HCT116 (cell line): ENCODE measurements around the gene DOK7. TPM values are rescaled to one million over a fixed set of nuclear protein-coding genes. Genes with fewer than 3 reads are reported as not detected.

Experiments used
- ATAC-seq: fragments of 200-7000 bp; cut with Tn5 transposase; 2 replicates; pipeline ENCODE4 v1.9.1; 2020; ENCODE audit warnings: mild to moderate bottlenecking, moderate library complexity
- BruUV-seq: library from RNA; stranded (reverse); fragments of 400-500 nt; replicated peaks from 2 replicates; lab custom pipeline; 2021; lab: Mats Ljungman, UMichigan
- CTCF ChIA-PET: fragments of 300-600 bp; sonication (Branson Sonifier 250); formaldehyde crosslinking; loops from one replicate; lab custom pipeline; 2021; ENCODE audit warnings: antibody characterized with exemption; lab: Charles Lee
- POLR2A ChIA-PET: fragments of 300-600, 350-600 bp; sonication (Branson Sonifier 250); formaldehyde crosslinking; loops from one replicate; lab custom pipeline; 2021; ENCODE audit warnings: antibody characterized with exemption; lab: Charles Lee
- RAD21 ChIA-PET, 2 experiments: fragments of 300-600 bp; sonication (Branson Sonifier 250); formaldehyde crosslinking; loops; one replicate each; lab custom pipeline; 2023; ENCODE audit warnings: low total read pairs in 2 of 2; ENCODE audit not compliant: uncharacterized antibody in 2 of 2, unreplicated experiment in 2 of 2, low non-redundant PET in 1 of 2; lab: Charles Lee
- DNase-seq: peaks from one replicate; pipeline ENCODE4 v3.0.0-alpha.2; 2010; ENCODE audit warnings: low read depth, low spot score
- H2AFZ ChIP-seq: fragments of 200-600 bp; shearing (Covaris generic), sonication (generic); 2 replicates; pipeline ENCODE4 v1.6.1; 2017; ENCODE audit warnings: low read depth, mixed run types, mixed read lengths, antibody characterized with exemption, low read length; ENCODE audit not compliant: poor library complexity, severe bottlenecking
- H3K27ac ChIP-seq: 2 replicates; pipeline ENCODE4 v1.5.1; 2012; ENCODE audit warnings: low read depth, low read length
- H3K27me3 ChIP-seq: fragments of 200-600 bp; sonication (generic); 2 replicates; pipeline ENCODE4 v1.6.1; 2016; ENCODE audit warnings: mixed run types, low read length, mixed read lengths; ENCODE audit not compliant: insufficient read depth
- H3K36me3 ChIP-seq, 2 experiments: fragments of 200-500 bp in 1 of 2; fragments of 200-600 bp in 1 of 2; sonication (Bioruptor generic) in 1 of 2; sonication (generic) in 1 of 2; 2 replicates each; pipeline versions ENCODE4 v1.5.1 to v1.6.1; 2014 to 2016; ENCODE audit warnings: low read length in 2 of 2, inconsistent platforms in 1 of 2, mixed read lengths in 1 of 2, mixed run types in 1 of 2; ENCODE audit not compliant: insufficient read depth in 2 of 2, control insufficient read depth in 1 of 2
- H3K4me1 ChIP-seq, 2 experiments: fragments of 200-600 bp in 1 of 2; sonication (generic) in 1 of 2; 2 replicates each; pipeline versions ENCODE4 v1.5.1 to v1.6.1; 2012 to 2017; ENCODE audit warnings: low read length in 2 of 2, inconsistent platforms in 1 of 2, mild to moderate bottlenecking in 1 of 2, mixed read lengths in 1 of 2, mixed run types in 1 of 2, moderate library complexity in 1 of 2; ENCODE audit not compliant: insufficient read depth in 2 of 2, control insufficient read depth in 1 of 2
- H3K4me2 ChIP-seq: fragments of 200-600 bp; sonication (generic); 2 replicates; pipeline ENCODE4 v1.6.1; 2017; ENCODE audit warnings: mixed run types, low read length, mixed read lengths
- H3K4me3 ChIP-seq, 2 experiments: fragments of 200-600 bp in 1 of 2; sonication (generic) in 1 of 2; replicated peaks in 1 of 2; 2 replicates each; pipeline ENCODE4 v1.5.1; 2011 to 2016; ENCODE audit warnings: low read length in 2 of 2, control low read depth in 1 of 2, low read depth in 1 of 2, mild to moderate bottlenecking in 1 of 2, mixed read lengths in 1 of 2, mixed run types in 1 of 2
- H3K79me2 ChIP-seq: fragments of 200-600 bp; sonication (generic); 2 replicates; pipeline ENCODE4 v1.6.1; 2017; ENCODE audit warnings: mild to moderate bottlenecking, mixed run types, low read length, moderate library complexity, mixed read lengths; ENCODE audit not compliant: insufficient read depth
- H3K9ac ChIP-seq: fragments of 200-600 bp; sonication (generic); 2 replicates; pipeline ENCODE4 v1.6.1; 2016; ENCODE audit warnings: low read length, mixed read lengths
- H3K9me2 ChIP-seq: fragments of 200-600 bp; sonication (generic), shearing (Covaris generic); 2 replicates; pipeline ENCODE4 v1.6.1; 2017; ENCODE audit warnings: mixed run types, mild to moderate bottlenecking, moderate library complexity; ENCODE audit not compliant: insufficient read depth
- H3K9me3 ChIP-seq, 2 experiments: fragments of 200-500 bp in 1 of 2; fragments of 200-600 bp in 1 of 2; sonication (Bioruptor generic) in 1 of 2; sonication (generic) in 1 of 2; 2 replicates each; pipeline ENCODE4 v1.6.1; 2014 to 2017; ENCODE audit warnings: low read length in 2 of 2, mixed read lengths in 2 of 2, inconsistent platforms in 1 of 2, low read depth in 1 of 2, mild to moderate bottlenecking in 1 of 2, mixed run types in 1 of 2, moderate library complexity in 1 of 2; ENCODE audit not compliant: control insufficient read depth in 1 of 2, insufficient read depth in 1 of 2
- H4K20me1 ChIP-seq: fragments of 200-600 bp; sonication (generic), shearing (Covaris generic); 2 replicates; pipeline ENCODE4 v1.6.1; 2017; ENCODE audit warnings: mixed run types, mild to moderate bottlenecking, moderate library complexity; ENCODE audit not compliant: insufficient read depth
- EGR1 ChIP-seq: IDR thresholded peaks from 2 replicates; pipeline ENCODE4 v1.6.1; 2012; ENCODE audit warnings: low read depth
- EZH2phosphoT487 ChIP-seq: fragments of 200-600 bp; IDR thresholded peaks from 2 replicates; pipeline ENCODE4 v1.6.1; 2018; ENCODE audit warnings: antibody characterized with exemption, borderline replicate concordance
- FOSL1 ChIP-seq: IDR thresholded peaks from 2 replicates; pipeline ENCODE4 v1.6.1; 2012; ENCODE audit warnings: low read depth
- JUND ChIP-seq: IDR thresholded peaks from 2 replicates; pipeline ENCODE4 v1.6.1; 2012
- POLR2A ChIP-seq: IDR thresholded peaks from 2 replicates; pipeline ENCODE4 v1.7.0; 2011; ENCODE audit warnings: borderline replicate concordance; ENCODE audit not compliant: insufficient read depth, insufficient read length; ENCODE audit errors: extremely low read depth
- RAD21 ChIP-seq: IDR thresholded peaks from 2 replicates; pipeline ENCODE4 v1.6.1; 2012; ENCODE audit warnings: low read depth, mild to moderate bottlenecking
- SP1 ChIP-seq: IDR thresholded peaks from 2 replicates; pipeline ENCODE4 v1.6.1; 2012; ENCODE audit warnings: low read depth
- SRF ChIP-seq: IDR thresholded peaks from 2 replicates; pipeline ENCODE4 v1.6.1; 2012; ENCODE audit warnings: low read depth
- YY1 ChIP-seq: IDR thresholded peaks from 2 replicates; pipeline ENCODE4 v1.6.1; 2011; ENCODE audit warnings: low read length, low read depth, moderate library complexity, mild to moderate bottlenecking; ENCODE audit not compliant: insufficient replicate concordance; ENCODE audit errors: extremely low read depth
- ZFX ChIP-seq: fragments of 450-650 bp; IDR thresholded peaks from 2 replicates; pipeline ENCODE4 v1.6.1; 2017
- ZNF274 ChIP-seq: fragments of 200-500 bp; sonication (Bioruptor generic); IDR thresholded peaks from 2 replicates; pipeline ENCODE4 v1.6.1; 2014; ENCODE audit warnings: mild to moderate bottlenecking, low read depth, low read length, inconsistent platforms
- intact Hi-C: fragments of 100-400 bp; cut with micrococcal nuclease; formaldehyde crosslinking; loops from 2 replicates; pipeline ENCODE4 v1.10.0; 2022
- total RNA-seq: library from RNA; stranded (reverse); gene quantifications from one replicate; pipeline ENCODE4 v1.2.1, GENCODE V29; 2021; ENCODE audit not compliant: unreplicated experiment
- TF ChIP-seq, protein P1 (sequence below): IDR thresholded peaks from 2 replicates; pipeline ENCODE4 v1.6.1; 2012

Gene DOK7
- total RNA-seq, 1 experiment from 2014 or later: 2.4 TPM

DNA sequence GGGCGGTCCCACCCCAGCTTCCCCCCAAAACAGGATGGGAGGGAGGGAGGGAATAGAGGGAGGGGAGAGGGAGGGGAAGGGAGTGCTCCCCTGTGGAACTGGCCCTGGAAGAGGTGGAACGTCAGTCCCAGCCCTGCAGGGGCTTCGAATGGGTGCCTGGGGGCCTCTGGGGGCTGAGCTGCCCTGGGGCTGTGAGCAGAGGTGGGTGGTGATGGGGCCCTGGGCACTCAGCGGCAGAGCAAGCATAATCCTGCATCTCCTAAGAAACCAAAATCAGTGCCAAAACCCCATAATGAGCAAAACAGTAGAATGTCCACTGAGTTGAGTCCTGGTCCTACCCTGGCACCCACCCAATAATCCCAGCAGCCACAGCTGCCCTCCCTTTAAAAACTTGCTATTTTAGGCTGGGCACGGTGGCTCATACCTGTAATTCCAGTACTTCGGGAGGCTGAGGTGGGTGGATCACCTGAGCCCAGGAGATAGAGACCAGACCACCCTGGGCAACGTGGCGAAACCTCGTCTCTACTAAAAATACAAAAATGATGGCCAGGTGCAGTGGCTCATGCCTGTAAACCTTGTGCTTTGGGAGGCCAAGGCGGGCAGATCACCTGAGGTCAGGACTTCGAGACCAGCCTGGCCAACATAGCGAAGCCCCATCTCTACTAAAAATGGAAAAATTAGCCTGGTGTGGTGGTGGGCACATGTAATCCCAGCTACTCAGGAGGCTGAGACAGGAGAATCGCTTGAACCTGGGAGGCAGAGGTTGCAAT lies 11.1 kb downstream of the DOK7 start:
- H4K20me1 ChIP-seq: no peaks in the 10 kb centered on the region

GRCh38 chr4:3475041-3475712 lies 12.1 kb downstream of the DOK7 start:
- no peak for DNase-seq
- no peaks in the 10 kb centered on the region for H3K27me3 ChIP-seq
- H3K36me3 ChIP-seq: no peaks in the 10 kb centered on the region
- H3K4me3 ChIP-seq: no peak overlapping the region
- H2AFZ ChIP-seq: no peak overlapping the region
- RAD21 ChIA-PET: no interaction called here
- TF ChIP-seq POLR2A (no peak), FOSL1 (no peak), ZNF274 (no peak), YY1 (no peak), SRF (no peak), ZFX (no peak), EZH2phosphoT487 (no peak), RAD21 (no peak), EGR1 (no peak), JUND (no peak)
- TF ChIP-seq, protein P1, sequence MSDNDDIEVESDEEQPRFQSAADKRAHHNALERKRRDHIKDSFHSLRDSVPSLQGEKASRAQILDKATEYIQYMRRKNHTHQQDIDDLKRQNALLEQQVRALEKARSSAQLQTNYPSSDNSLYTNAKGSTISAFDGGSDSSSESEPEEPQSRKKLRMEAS: no peak
- POLR2A ChIA-PET: no interaction called here
- H3K4me1 ChIP-seq: no peaks in the 10 kb centered on the region
- no peak for ATAC-seq
- no peaks in the 10 kb centered on the region for H3K9me2 ChIP-seq
- intact Hi-C loops: no loop called here
- BruUV-seq: no TSS peak
- H3K27ac ChIP-seq: no peak overlapping the region
- no peaks in the 10 kb centered on the region for H4K20me1 ChIP-seq
- no peaks in the 10 kb centered on the region for H3K79me2 ChIP-seq
- CTCF ChIA-PET: no interaction called here
- no peaks in the 10 kb centered on the region for H3K9me3 ChIP-seq
- no peak overlapping the region for H3K9ac ChIP-seq
- H3K4me2 ChIP-seq: no peak overlapping the region

More for the DNA sequence above, 11.1 kb downstream of the DOK7 start:
- Histone ChIP-seq H3K9me3 (no peaks in the 10 kb centered on the region), H3K4me1 (no peaks in the 10 kb centered on the region), H3K4me3 (no peak overlapping the region), H3K9ac (no peak overlapping the region), H3K27me3 (no peaks in the 10 kb centered on the region), H3K9me2 (no peaks in the 10 kb centered on the region), H3K36me3 (no peaks in the 10 kb centered on the region), H2AFZ (no peak overlapping the region), H3K4me2 (no peak overlapping the region), H3K27ac (no peak overlapping the region)
- ChIA-PET POLR2A (no interaction called here), RAD21 (no interaction called here), CTCF (no interaction called here)
- no TSS peak for BruUV-seq
- intact Hi-C loops: no loop called here
- no peak for TF ChIP-seq YY1
- TF ChIP-seq RAD21: no peak
- TF ChIP-seq ZFX: no peak
- TF ChIP-seq EZH2phosphoT487: no peak
- no peak for TF ChIP-seq SP1
- TF ChIP-seq, all 23 proteins: peak for 0
- no peak for DNase-seq
- no peak for ATAC-seq
- H3K79me2 ChIP-seq: no peaks in the 10 kb centered on the region
